Lower leg skin (tissue), 4 donors: ENCODE data around the gene NOX5. TPM values are rescaled to one million over a fixed set of nuclear protein-coding genes. Genes with fewer than 3 reads are reported as not detected.

Experiments used
- DNase-seq, 2 donors: peaks; one replicate each; pipeline ENCODE4 v3.0.0-alpha.2; 2019; ENCODE audit warnings: low spot score in 2 of 2
- H3K4me3 ChIP-seq: fragments of 200-600 bp; sonication (generic); 2 replicates; pipeline ENCODE4 v1.5.1; 2017; ENCODE audit warnings: mild to moderate bottlenecking, low read depth; ENCODE audit not compliant: poor library complexity, severe bottlenecking
- POLR2A ChIP-seq, 2 donors: fragments of 450-650 bp; IDR thresholded peaks; one replicate each; pipeline ENCODE4 v1.6.1; 2016 to 2017; ENCODE audit warnings: antibody characterized with exemption in 2 of 2, mild to moderate bottlenecking in 1 of 2, moderate library complexity in 1 of 2
- WGBS, 2 donors: methylation state at CpG; one replicate each; pipeline ENCODE4 v1.1.5; 2018; 5-methylcytosine and 5-hydroxymethylcytosine counted together
- intact Hi-C: fragments of 100-400 bp; cut with DNase I; formaldehyde crosslinking; loops from one replicate; pipeline ENCODE4 v1.15.0; 2023; ENCODE audit warnings: low total_unique reads
- total RNA-seq, 4 donors: library from RNA; depleted of rRNA; stranded (reverse); fragments of >200 nt; gene quantifications; one replicate each; pipeline ENCODE4 v1.1.0, GENCODE V29; 2016
- TF ChIP-seq, protein P1 (sequence below), 3 donors: fragments of 450-650 bp; IDR thresholded peaks; one replicate each; pipeline ENCODE4 v1.5.1; 2016; ENCODE audit warnings: antibody characterized with exemption in 3 of 3, mild to moderate bottlenecking in 3 of 3, moderate library complexity in 2 of 3

Gene NOX5
- total RNA-seq, 4 donors from 2014 or later = 0.04 to 0.29 (median 0.12) TPM

DNA sequence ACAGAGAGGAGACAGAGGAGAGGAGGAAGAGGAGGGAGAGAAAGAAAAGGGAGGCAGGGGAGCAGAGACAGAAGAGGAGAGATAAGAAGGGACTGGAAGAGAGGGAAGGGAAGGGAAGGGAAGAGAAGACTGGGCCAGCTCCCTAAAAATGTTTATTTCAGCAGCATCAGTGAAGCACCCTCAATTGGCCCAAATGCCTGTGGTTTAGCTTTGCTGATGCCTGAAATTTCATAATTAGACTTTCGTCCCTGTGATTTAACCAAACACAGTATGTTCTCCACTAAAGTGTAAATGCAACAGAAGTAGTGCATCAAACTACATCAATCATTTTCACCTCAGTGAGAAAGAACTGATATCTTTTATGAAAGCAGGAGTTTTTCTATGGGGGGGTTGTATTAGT, 55.9 kb downstream of the NOX5 start:
- 80 to 89% methylated on average over 1 of the region's 1 CpG for WGBS, 2 donors
- no peak overlapping the region for H3K4me3 ChIP-seq
- TF ChIP-seq, protein P1, sequence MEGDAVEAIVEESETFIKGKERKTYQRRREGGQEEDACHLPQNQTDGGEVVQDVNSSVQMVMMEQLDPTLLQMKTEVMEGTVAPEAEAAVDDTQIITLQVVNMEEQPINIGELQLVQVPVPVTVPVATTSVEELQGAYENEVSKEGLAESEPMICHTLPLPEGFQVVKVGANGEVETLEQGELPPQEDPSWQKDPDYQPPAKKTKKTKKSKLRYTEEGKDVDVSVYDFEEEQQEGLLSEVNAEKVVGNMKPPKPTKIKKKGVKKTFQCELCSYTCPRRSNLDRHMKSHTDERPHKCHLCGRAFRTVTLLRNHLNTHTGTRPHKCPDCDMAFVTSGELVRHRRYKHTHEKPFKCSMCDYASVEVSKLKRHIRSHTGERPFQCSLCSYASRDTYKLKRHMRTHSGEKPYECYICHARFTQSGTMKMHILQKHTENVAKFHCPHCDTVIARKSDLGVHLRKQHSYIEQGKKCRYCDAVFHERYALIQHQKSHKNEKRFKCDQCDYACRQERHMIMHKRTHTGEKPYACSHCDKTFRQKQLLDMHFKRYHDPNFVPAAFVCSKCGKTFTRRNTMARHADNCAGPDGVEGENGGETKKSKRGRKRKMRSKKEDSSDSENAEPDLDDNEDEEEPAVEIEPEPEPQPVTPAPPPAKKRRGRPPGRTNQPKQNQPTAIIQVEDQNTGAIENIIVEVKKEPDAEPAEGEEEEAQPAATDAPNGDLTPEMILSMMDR (IDR thresholded peaks at IDR 0.05) = no peak
- TF ChIP-seq POLR2A (IDR thresholded peaks at IDR 0.05) = no peak
- intact Hi-C loops = no loop called here
- no peak for DNase-seq

DNA sequence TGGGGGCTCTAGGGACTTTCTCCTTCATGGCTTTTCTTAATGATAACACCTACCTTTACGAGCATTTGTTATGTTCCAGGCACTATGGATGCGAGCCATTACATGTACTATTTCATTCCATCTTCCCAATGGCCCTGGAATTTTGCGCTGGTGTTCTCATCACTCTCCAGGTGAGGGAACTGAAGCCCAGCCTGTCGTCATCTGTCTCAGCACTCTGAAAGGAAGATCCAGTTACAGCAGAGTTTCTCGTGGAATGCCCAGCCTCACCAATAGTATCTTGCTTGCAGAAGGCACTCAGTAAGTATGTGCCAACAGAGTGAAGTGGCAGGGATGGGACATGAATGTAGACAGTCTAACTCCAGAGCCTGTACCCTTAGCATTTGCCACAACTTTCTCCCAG, 56.8 kb downstream of the NOX5 start:
- intact Hi-C loops = no loop called here
- no peak overlapping the region for H3K4me3 ChIP-seq
- no peak for TF ChIP-seq POLR2A (IDR thresholded peaks at IDR 0.05)
- TF ChIP-seq, protein P1 (IDR thresholded peaks at IDR 0.05) = no peak
- 86 to 89% methylated on average over 5 of the region's 5 CpGs for WGBS, 2 donors
- no peak for DNase-seq

DNA sequence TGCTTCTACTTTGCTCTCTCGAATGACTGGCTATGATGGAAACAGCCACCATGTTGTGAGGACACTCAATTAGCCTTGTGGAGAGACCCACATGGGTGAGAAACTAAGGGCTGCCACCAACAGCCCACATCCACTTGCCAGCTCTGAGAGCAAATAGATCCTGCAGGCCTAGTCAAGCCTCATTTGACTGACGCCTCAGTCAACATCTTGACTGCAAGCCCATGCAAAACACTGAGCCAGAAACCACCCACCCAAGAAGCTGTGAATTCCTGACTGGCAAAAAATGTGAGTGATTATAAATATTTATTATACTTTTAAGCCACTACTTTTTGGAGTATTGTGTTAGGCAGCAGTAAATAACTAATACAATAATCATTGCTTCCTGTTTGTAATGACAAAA, 58.4 kb downstream of the NOX5 start:
- no peak for DNase-seq
- WGBS, 2 donors = 87 to 91% methylated on average over 2 of the region's 2 CpGs
- TF ChIP-seq, protein P1 (IDR thresholded peaks at IDR 0.05) = no peak
- TF ChIP-seq POLR2A (IDR thresholded peaks at IDR 0.05) = no peak
- intact Hi-C loops = no loop called here
- no peak overlapping the region for H3K4me3 ChIP-seq

DNA sequence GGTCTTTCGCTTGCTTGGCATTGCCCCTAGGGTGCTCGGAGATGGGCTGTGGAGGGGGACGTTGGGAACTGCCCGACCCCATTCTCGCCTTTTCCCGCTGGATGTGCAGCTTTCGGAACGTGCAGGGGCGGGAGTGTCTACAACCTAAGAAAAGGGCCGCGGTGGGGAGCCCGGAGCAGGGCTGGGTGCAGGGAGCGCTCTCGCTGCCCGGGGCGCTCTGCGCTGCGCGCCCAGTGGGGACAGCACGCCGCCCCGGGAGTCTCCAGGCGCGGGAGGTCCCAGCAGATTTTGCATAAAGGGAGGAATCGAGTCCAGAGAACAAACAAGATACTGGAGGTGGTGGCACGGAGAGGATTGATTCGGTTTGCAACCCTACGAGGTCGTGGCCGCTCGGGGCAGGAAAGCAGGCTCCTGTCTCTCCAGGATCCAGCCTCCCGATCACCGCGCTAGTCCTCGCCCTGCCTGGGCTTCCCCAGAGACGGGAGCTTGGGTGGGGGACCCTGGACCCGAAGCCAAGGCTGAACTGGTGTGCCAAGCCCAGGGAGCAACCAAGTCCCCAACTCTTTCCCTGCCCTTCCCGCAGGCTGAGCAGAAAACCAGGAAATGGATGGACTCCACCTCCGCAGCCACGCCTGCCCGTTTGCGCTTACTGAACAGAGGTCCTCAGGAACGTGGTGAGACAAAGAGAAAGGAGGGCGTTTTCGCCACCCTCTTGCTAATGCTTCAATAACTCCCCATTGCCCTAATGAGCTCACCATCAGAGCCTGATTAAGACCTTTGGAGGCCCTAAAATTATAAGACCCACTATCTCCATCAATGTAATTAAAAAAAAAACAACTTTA, 59.7 kb downstream of the NOX5 start:
- intact Hi-C loops = no loop called here
- peak overlapping the region; percentile 18 for H3K4me3 ChIP-seq
- TF ChIP-seq POLR2A (IDR thresholded peaks at IDR 0.05) = no peak
- TF ChIP-seq, protein P1 (IDR thresholded peaks at IDR 0.05) = no peak
- WGBS, 2 donors = 0 to 1% methylated on average over 42 to 45 of the region's 45 CpGs
- DNase-seq = peak; percentile 34 to 89

DNA sequence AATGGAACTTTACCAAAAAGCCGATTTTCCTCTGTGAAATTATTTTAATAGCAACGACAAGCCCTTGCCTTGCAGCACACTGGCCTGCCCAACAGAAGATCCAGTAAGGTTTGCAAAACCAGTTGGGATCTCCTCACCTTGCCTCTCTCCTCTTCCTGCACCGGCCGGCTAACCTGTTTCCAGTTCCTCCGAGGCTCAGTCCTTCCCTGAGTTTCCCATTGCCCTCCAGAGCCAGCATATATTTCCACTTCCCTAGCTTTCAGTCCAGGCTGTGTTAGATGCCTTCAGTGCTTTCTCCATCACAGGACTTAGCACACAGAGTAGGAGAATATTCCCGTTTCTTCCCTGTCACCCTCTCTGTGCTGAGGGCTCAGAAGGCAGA, 60.3 kb downstream of the NOX5 start:
- intact Hi-C loops = no loop called here

More for the DNA sequence above, 60.3 kb downstream of the NOX5 start:
- 45 to 47% methylated on average over 6 of the region's 6 CpGs for WGBS, 2 donors
- H3K4me3 ChIP-seq = no peak overlapping the region
- DNase-seq = no peak
- no peak for TF ChIP-seq POLR2A (IDR thresholded peaks at IDR 0.05)
- TF ChIP-seq, protein P1 (IDR thresholded peaks at IDR 0.05) = no peak
